ACC112 (cell line): ENCODE results near the gene CELSR1.

Source experiments
- H2AFZ ChIP-seq: fragments of 200-600 bp; sonication (generic); one replicate; pipeline ENCODE4 v1.6.0; 2017; ENCODE audit warnings: antibody characterized with exemption, low read length; ENCODE audit not compliant: unreplicated experiment
- H3K27ac ChIP-seq: fragments of 200-600 bp; sonication (generic); 2 replicates; pipeline ENCODE4 v1.5.1; 2014; ENCODE audit warnings: low read depth, mild to moderate bottlenecking, antibody characterized with exemption, low read length, moderate library complexity
- H3K27me3 ChIP-seq: fragments of 200-600 bp; sonication (generic); 2 replicates; pipeline ENCODE4 v1.6.1; 2014; ENCODE audit warnings: mild to moderate bottlenecking, antibody characterized with exemption, low read length, moderate library complexity, mixed read lengths; ENCODE audit not compliant: insufficient read depth
- H3K36me3 ChIP-seq: fragments of 200-600 bp; sonication (generic); 2 replicates; pipeline ENCODE4 v1.6.1; 2016; ENCODE audit warnings: mild to moderate bottlenecking, antibody characterized with exemption, low read length, moderate library complexity, mixed read lengths; ENCODE audit not compliant: insufficient read depth
- H3K4me1 ChIP-seq: fragments of 200-600 bp; sonication (generic); one replicate; pipeline ENCODE4 v1.6.1; 2016; ENCODE audit warnings: low read length, mixed read lengths; ENCODE audit not compliant: insufficient read depth, unreplicated experiment, control insufficient read depth
- H3K4me3 ChIP-seq: fragments of 200-600 bp; sonication (generic); 2 replicates; pipeline ENCODE4 v1.5.1; 2014; ENCODE audit warnings: mild to moderate bottlenecking, low read depth, low read length
- H3K79me2 ChIP-seq: fragments of 200-600 bp; sonication (generic); one replicate; pipeline ENCODE4 v1.6.0; 2016; ENCODE audit warnings: low read length; ENCODE audit not compliant: control insufficient read depth, unreplicated experiment, insufficient read depth

CELSR1 gene

DNA sequence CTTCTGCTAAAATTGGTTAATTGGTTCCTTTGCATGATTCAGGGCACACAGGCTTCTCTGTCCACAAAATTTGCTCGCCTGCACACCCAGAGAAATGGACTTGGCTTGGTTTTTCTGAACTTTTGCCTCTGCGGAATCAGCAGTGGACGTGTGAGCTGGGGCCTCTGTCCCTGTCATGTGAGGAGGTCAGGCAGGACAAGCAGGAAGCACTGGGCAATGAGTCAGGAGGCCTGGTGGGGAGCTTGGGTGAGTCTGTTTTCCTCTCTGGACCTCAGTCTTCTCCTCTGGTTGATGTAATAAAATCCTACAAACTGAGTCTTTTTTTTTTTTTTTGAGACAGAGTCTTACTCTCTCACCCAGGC is 10.4 kb upstream of the CELSR1 start:
- H3K27ac ChIP-seq = peak overlapping the region; percentile 74; the same call in 1 of the 2 replicates
- H3K27me3 ChIP-seq = no peaks in the 10 kb centered on the region
- no peaks in the 10 kb centered on the region for H3K36me3 ChIP-seq
- no peak overlapping the region for H2AFZ ChIP-seq
- H3K4me3 ChIP-seq = no peak overlapping the region
- H3K4me1 ChIP-seq = peaks cover 14% of the 10 kb centered on the region
- H3K79me2 ChIP-seq = no peaks in the 10 kb centered on the region

DNA sequence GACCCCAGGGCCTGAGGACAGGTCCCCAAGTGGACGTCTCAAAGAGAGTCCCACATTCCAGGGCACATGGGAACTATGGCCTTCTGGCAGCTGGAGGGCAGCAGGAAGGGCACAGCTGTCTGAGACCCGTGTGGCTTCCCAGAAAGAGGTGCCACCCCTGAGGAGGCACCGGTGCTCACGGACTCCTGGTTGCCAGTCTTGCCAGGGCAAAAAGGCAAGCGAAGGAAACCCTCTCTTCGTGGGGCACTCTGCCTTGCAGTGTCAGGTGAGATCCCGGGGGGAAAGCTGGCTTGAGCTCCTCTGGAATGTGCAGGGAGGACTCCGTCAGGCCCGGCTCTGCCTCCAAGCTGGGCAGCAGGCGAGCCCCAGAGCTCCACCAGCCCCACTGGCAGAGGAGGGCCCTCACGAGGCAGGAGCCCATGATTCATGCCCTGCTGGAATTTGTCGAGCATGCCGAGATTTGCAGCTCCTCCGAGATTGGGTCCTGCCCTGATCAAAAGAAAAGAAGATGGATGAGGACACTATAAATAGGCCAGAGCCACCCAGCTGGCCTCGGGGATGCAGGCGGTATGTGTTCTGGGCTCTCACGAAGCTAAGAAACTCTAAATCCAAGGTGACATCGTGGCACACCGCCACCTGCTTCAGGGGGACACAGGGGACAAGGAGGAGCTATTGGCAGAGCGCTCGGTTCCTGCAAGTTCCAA is 9.9 kb upstream of the CELSR1 start:
- Histone ChIP-seq H3K27me3 (no peaks in the 10 kb centered on the region), H3K27ac (peak overlapping the region; percentile 74; the same call in 1 of the 2 replicates), H3K4me3 (no peak overlapping the region), H2AFZ (no peak overlapping the region), H3K36me3 (no peaks in the 10 kb centered on the region), H3K4me1 (peaks cover 14% of the 10 kb centered on the region), H3K79me2 (no peaks in the 10 kb centered on the region)

GRCh38 chr22:46546466-46547178 is 9.2 kb upstream of the CELSR1 start:
- Histone ChIP-seq H3K27ac (peak overlapping the region; percentile 74; the same call in 1 of the 2 replicates), H3K36me3 (no peaks in the 10 kb centered on the region), H3K27me3 (no peaks in the 10 kb centered on the region), H3K79me2 (no peaks in the 10 kb centered on the region), H3K4me3 (no peak overlapping the region), H3K4me1 (peaks cover 14% of the 10 kb centered on the region), H2AFZ (no peak overlapping the region)

DNA sequence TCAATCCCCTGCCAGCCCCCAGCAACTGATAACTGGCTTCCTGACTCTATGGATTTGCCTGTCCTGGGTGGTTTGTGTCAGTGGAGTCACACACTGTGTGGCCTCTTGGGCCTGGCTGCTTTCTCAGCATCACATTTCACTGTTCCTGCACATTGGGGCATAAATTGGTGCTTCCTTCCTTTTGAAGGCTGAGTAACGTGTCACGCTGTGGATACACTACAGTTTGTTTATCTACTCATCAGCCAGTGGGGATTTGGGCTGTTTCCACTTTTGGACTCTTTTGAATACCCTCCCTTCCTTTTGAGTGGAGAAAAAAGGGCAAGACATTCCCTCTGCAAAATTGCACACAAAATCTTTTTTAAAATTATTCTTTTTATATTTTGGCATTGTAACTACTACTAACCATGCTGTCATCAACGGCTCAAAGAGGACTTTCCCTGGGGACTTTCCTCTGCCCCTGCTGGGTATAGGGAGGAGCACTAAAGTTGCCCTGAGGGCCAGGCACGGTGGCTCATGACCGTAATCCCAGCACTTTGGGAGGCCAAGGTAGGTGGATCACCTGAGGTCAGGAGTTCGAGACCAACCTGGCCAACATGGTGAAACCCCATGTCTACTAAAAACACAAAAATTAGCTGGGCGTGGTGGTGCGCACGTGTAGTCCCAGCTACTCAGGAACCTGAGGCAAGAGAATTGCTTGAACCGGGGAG is 7.8 kb upstream of the CELSR1 start:
- Histone ChIP-seq H3K27me3 (no peaks in the 10 kb centered on the region), H3K79me2 (no peaks in the 10 kb centered on the region), H3K27ac (no peak overlapping the region), H2AFZ (no peak overlapping the region), H3K4me3 (no peak overlapping the region), H3K4me1 (peaks cover 14% of the 10 kb centered on the region), H3K36me3 (no peaks in the 10 kb centered on the region)

GRCh38 chr22:46542011-46542985 is 4.9 kb upstream of the CELSR1 start:
- Histone ChIP-seq H3K27ac (no peak overlapping the region), H3K4me3 (no peak overlapping the region), H2AFZ (no peak overlapping the region), H3K4me1 (peaks cover 7% of the 10 kb centered on the region), H3K79me2 (no peaks in the 10 kb centered on the region), H3K36me3 (no peaks in the 10 kb centered on the region), H3K27me3 (peaks cover 6% of the 10 kb centered on the region; the same call in 1 of the 2 replicates)

GRCh38 chr22:46541536-46541935 is 4.1 kb upstream of the CELSR1 start:
- Histone ChIP-seq H3K36me3 (no peaks in the 10 kb centered on the region), H2AFZ (no peak overlapping the region), H3K27me3 (peaks cover 6% of the 10 kb centered on the region; the same call in 1 of the 2 replicates), H3K4me1 (no peaks in the 10 kb centered on the region), H3K4me3 (no peak overlapping the region), H3K27ac (no peak overlapping the region), H3K79me2 (no peaks in the 10 kb centered on the region)

DNA sequence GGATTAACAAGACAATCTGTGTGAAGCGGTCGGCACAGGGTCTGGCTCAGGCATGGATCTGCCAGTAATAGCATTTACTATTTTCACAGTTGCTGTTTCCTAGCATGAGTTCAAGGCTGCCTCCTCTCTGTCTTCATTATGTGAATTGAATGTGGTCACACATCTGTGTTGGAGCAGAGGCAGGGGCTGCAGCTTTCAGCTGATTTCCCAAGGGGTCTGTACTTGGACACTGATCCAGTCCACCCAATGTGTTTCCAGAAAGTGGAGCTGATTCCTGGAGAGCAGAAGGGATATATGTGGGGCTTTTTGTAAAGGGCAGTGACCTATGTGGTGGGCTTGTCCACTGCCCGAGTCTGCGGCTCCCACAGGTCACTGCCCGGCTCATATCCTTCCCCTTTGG is 3.5 kb upstream of the CELSR1 start:
- no peaks in the 10 kb centered on the region for H3K36me3 ChIP-seq
- no peak overlapping the region for H2AFZ ChIP-seq
- peaks cover 10% of the 10 kb centered on the region; the same call in 1 of the 2 replicates for H3K27me3 ChIP-seq
- H3K27ac ChIP-seq = no peak overlapping the region
- no peaks in the 10 kb centered on the region for H3K4me1 ChIP-seq
- H3K79me2 ChIP-seq = no peaks in the 10 kb centered on the region
- H3K4me3 ChIP-seq = no peak overlapping the region

DNA sequence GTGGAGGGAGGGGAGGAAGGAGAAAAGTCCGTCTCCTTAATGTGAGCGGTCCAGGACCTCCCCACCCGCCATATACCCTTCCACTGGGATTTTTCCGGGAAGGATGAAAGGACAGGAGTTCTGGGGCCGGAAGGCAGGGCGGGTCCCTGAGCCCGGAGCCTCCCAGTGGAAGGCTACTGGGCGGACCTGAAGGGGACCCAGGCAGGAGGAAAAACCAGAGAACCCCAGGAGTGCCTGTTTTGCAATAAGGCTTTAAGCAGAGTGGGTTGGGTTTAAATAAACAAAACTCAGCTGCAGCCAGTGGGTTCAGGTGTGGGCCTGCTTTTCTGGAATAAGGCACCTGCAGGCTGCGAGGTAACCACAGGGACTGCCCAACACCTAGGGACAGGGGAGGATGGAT is 1.7 kb upstream of the CELSR1 start:
- no peaks in the 10 kb centered on the region for H3K79me2 ChIP-seq
- peaks cover 11% of the 10 kb centered on the region; the same call in 1 of the 2 replicates for H3K27me3 ChIP-seq
- no peaks in the 10 kb centered on the region for H3K36me3 ChIP-seq
- no peak overlapping the region for H3K27ac ChIP-seq
- H3K4me3 ChIP-seq = no peak overlapping the region
- H2AFZ ChIP-seq = no peak overlapping the region
- no peaks in the 10 kb centered on the region for H3K4me1 ChIP-seq

DNA sequence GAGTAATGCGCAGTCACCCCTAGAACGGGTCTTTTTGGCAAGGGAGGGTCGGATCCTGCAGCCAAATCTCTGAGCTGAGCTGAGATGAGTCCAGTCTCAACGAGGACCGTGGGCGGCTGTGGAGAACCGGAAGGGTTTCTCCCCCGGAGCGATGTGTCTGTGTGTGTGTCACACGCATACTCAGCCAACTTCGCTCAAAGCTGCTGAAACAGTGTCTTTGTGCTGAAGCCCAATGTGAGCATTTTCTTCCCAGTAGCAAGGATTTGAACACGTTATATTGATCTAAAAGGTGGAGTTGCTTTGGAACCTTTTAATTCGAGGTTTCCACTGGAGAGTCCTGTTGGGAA is 1.4 kb upstream of the CELSR1 start:
- H3K79me2 ChIP-seq = no peaks in the 10 kb centered on the region
- no peak overlapping the region for H2AFZ ChIP-seq
- H3K4me3 ChIP-seq = peak overlapping the region; percentile 63
- no peaks in the 10 kb centered on the region for H3K4me1 ChIP-seq
- peaks cover 11% of the 10 kb centered on the region; the same call in 1 of the 2 replicates for H3K27me3 ChIP-seq
- no peaks in the 10 kb centered on the region for H3K36me3 ChIP-seq
- no peak overlapping the region for H3K27ac ChIP-seq
